NCI-H446 (cell line): ENCODE data around the gene LDB2.

Experiments used
- DNase-seq, 2 experiments: peaks; one replicate each; lab custom pipeline; 2025; lab: John Stamatoyannopoulos, UW

LDB2 gene

DNA sequence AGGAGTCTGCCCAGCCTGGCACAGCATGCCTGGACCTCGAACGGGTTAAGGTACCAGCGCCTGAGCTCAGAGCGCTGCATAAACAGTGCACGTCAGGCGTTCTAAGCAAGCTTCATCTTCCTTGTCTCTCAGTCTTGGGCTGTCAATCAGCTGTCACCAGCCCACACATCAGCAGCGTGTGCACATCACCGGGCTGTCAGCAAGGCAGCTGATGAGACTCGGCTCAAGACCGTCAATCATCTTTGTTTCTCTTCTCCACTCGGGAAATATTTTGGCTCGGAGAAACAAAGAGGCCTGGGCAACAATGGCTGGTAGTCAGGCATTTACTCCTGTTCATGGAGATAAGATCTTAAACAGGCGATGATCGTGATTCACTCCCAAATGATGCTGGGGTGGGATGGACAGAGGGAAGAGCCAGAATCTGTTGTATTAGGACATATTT lies 141.3 kb downstream of the LDB2 start:
- DNase-seq: no peak

DNA sequence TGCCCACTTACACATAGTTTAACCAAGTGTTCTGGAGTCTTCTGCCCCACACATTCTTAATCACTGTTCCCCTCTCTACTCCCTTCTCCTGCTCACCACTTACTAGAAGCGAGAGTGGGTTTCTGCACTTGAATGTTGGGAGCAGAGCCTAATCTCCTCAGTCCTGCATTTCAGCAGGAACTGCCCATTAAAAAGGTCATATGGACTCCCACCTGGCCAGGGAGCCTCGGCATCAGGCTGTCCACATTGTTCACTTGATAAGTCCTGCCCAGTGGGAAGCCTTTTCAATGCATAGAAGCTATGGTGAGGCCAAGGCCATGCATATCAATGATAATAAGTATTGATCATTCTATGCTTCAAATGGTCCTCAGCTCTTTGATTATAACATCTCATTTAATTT lies 144.3 kb downstream of the LDB2 start:
- DNase-seq: no peak

DNA sequence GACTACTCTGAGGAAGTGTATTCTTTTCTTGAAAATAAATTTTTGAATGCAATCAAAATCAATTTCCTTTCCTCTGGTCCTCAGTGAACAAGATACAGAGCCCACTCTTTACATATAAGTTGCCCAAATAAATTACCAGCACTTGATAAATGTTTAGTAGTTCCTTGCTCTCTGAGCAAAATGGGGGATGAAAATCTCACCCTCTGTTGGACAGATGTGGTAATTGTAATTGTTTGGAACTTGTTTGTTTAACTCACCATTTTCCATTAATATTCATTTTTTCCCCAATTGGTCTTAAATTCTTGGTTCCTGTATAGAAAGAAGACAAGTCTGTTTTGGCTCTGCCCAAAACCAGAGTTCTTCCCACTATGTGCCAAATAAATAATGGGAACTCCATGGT lies 146.3 kb downstream of the LDB2 start:
- DNase-seq: no peak

DNA sequence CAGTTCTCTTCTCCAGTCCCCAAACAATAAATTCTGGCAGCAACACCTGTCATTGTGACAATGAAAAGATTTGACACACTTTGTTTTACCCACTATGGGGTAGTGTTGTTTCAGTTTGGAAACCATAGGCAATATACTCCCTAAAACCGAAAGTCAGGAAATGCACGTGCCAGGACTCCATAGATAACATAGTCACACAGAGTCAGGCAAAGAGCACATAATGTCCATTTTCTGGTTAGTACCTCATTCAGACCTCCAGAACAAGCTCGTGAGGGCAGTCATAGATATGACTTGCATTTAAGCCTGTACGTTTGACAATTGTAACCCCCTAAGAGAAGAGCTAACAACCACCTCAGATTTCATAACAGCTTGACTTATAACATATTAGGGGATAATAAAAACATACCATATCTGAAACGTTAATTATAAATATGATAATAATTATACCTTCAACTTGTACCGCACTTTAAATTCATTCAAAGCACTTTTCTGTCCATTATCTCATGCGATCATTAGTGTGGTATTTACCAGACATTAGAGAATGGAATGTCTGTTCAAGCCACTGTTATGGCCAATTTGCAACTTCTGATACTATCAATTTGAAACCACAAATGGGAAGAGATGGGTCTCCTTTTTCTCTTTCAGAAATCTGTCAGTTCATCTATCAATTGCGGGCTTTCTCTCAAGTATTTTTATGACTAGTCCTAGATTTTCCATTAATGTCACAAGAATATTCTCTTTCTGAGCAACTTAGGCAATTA lies 147.4 kb downstream of the LDB2 start:
- DNase-seq: no peak

DNA sequence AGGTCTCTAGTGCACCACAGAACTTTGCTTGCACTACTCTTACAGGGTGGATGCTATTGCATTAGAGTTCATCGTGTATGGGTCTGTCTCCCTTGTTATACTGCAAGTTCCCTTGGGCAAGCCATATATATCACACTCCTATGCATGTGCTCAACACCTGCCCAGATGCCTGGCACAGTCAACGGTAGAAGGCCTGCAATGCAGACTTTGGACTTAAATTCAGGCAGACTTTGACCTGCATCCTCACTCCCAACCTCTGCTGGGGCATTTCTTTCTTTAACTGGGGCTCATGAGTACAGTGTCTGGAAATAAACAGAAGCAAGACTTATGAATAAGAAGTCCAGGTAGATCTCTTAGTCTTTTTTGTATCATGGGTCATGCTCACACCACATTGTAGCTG lies 148.2 kb downstream of the LDB2 start:
- no peak for DNase-seq

DNA sequence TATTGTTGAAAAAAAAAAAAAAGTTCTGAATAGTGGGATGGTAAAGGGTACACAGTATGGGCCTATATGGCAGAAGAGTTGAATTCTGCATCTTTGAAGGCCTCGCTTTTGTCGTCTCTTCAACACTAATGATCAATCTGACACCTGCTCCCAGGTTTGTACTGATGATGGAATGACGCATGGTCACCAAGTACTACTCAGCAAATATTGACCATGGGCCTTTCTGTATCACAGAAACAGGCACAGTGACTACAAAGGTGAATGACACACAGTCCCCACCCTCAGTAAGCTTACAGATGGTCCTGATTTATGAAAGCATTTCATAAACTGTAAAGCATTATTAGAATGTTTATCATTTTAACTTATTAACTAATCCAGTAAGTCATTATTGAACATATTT lies 152.6 kb downstream of the LDB2 start:
- DNase-seq: no peak

DNA sequence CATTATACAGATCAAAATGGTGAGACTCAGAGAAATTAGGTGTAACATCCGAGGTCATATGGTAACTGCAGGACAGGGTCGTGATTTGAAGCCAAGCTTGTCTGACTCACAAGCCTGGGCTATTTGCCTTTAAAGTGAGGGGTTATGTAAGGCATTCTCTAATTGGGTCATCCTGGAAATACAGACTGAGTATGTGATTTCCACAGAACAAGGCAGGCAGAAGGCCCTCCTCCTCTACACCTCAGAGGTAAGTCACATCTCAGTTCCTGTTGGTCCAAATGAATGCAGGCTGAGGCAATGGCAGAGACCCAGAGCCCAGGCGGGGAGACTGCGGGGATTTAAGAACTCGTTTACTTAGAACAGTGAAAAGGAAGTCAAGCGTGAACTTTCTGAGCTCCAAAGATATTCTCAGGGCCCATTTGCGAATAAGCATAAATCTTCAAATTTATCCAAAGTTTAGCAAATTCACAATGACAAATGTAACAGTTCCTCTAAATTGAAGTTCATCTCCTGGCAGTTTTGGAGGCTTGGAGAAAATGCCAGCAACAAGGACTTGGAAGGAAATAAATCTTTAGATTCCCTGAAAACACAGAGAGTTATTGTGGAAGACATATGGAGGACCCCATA lies 153.3 kb downstream of the LDB2 start:
- DNase-seq: no peak

DNA sequence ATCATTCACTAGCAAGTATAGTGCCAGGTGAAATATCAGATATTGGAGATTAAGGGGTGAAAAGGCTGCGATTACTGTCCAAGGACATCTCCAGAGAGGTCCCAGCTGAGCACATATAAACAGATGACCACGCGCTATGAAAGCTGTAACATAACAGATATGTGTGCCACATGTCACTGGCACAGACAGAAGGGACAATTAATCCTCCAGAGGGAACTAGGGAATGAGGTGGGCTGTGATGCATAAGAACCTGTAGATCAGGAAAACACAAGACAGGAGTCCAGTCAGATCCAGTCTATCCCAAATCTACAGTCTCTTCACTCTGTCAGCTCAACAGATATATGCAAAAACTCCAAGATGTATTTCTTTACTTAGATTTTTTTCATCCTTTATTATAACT lies 157.2 kb downstream of the LDB2 start:
- DNase-seq: no peak

DNA sequence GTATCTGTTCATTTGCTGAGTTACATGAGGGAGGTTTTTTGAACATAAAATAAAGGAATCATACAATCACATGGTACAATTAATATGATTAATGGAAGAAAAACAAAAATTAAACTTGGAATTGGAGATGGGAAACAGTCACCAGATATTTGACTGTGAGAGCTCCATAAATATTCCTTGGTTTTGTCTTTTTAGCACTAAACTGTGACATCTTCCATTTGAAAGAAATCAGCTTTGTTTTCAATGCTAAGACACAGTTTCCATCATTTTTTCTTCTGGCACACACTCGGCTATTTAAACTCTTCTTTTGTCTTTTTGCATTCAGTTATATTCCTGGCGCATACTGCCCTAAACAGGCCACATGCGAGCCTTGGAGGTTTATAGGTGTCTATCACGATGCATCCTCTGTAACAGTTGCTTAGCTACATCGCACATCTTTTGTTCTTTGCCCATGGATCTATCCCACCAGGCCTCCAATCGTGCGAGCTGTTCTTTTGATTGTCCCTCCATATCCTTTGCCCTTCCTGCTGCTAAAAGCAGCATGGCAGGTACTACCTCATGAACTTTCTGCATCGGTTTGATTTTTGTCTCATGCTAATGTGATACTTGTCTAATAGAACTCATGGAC lies 158.3 kb downstream of the LDB2 start:
- DNase-seq: no peak

DNA sequence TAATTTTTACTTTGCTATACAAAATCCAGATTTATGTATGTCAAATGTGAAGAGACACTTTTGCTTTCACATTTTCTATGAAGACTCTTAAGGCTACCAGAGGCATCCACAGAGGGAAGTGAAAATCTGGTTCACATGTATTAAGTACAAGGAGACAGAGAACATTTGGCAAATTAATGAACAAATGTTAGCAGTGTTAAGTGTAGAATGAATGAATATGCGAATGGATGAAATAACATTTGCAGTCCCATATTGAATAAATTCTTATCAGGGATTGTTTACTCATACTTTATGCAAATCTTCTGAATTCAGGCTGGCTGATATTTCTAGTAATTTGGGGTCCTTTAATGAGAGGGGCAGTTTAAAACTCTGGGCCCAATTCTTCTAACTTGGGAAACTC lies 159.9 kb downstream of the LDB2 start:
- no peak for DNase-seq

DNA sequence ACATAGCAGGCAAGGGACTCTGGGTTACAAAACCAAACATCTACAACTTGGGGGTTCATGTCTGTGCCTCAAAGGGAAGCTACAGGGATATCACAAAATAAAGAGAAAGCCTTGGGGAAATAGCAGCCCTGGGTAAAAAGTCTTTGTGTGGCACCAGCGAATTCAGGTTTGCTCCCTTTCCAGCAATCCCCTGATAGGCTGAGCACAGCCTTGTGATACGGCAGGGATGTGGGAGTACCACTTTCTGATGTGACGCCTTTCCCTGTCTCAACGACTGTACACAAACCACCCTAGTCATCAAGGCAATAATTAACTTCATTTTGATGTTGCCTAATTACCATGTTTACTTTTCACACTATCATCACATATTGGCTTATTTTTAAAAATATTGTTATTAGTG lies 164.9 kb downstream of the LDB2 start:
- no peak for DNase-seq

DNA sequence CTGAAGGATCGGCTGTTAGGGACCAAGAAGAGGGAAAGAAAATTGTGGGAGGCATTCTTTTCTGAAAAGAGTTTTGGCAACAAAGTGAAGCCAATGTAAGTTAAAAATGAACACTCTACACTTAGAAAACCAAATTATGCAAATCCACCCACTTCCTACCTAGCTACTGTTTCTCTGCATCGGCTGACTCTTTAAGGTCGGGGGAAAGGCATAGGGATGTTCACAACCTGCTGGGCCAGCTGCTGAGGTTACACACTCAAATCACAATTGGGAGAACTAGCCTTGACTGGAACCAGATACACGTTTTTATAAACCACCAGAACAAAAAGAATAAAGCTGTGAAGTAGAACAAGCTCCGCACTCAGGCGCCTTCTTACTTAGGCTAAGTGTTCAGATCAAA lies 165.7 kb downstream of the LDB2 start:
- DNase-seq: no peak

DNA sequence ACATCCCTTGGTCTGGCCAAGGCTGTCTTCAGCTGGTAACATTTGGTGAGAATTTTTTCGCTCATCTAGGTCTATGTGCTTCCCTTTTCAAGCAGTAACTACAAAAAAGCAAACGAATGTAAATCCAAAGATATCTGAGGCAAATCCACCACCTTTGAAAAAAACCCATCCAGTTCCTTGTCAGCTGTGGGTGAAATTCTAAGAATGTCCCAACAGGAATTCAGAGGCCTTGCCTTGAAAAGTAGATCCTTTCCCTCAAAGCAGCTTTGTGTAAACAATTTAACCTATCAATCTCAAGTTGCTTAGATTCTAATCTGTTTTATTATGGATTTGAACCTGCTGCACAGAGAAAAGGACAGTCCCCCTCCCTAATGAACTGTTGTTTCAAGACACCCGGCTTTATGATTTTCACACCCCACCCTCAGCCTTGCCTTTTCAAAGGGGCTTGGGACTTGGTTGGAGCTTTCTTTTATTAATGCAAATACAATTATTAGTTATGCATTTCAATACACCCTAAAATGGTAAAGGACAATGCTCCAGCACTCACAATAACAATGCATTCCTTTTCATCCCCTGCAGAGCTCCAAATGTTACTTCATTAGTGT lies 166.6 kb downstream of the LDB2 start:
- DNase-seq: no peak

DNA sequence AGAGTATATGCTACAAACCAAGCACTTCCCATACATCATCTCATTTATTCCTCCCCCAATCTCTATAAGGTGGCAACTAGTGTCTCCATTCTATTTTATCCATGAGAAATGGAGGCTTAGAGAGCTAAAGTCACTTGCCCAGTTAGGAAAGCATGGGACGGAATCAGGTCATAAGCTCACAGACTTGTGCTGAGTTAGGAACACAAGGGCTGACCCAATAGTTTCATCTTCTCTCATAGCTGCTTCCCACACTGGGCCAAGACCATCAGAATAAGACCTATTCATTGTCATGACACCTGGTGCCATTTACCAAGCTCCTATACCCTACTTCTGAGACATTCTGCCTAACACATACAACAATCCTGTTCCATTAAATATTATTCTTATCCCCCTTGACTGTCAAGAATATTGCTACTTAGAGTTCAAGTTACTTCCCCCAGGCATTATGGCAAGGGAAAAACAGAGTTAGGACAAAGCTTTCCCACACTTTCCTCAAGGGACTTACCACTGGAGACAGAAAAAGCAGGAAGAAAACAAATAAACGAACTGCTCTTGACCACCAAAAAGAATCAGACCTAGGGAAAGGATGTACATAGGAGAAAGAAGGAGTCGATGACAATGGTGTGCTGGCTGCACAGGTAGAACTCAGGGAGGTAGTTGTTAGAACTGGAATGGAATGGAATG lies 167.8 kb downstream of the LDB2 start:
- no peak for DNase-seq

DNA sequence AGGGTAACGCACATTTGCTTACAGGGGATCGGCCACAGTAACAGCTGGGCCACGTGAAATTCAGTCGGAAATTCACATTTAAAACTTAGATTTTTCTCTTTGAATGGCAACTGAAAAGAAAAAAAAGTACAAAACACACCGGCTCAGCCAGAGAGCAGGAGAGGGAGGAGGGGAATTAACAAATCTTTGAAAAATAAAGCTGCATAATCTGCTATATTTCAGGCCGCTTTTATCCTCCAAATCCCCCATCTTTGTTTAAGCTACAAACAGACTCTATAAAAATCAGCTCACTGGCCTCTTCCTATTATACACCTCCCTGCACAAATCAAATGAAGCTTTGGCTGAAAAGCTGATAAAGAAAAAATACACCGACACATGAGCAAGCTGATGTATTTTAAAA lies 169.1 kb downstream of the LDB2 start:
- no peak for DNase-seq

DNA sequence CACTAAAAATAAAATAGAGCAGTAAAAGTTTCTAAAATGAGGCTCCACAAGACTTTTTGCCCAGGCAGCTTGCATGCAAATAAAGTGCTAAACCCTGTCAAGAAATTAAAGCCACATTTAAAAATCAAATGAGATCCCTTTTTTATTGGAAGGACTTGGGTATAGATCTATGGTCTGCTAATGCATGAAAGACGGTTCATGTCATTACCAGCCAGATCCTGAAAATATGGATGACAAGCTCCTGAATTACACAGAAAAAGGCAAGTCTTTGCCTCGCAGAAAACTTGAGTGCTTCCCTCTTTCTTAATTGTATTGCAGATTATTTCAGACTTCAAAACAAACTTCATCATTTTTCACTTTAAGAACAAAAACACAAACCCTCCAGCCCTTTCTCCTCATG lies 169.6 kb downstream of the LDB2 start:
- DNase-seq: no peak

DNA sequence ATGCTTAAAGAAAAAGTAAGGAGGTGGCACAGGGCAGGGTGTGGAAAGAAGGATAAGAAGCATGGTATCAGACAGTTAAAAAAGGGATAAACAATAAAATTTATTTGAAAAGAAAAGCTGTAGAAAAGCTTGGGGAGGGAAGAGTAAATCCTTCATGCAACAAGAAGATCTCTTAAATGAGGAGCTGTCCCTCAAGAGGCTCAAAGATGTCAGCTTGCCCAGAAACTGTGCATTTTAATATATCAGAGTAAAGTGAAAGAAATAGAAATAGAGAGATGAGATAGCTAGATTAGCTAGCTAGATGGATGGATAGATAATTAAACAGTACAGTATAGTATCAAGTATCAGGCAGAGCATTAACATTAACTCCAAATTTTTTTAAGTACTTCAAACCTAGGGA lies 170.3 kb downstream of the LDB2 start:
- no peak for DNase-seq

DNA sequence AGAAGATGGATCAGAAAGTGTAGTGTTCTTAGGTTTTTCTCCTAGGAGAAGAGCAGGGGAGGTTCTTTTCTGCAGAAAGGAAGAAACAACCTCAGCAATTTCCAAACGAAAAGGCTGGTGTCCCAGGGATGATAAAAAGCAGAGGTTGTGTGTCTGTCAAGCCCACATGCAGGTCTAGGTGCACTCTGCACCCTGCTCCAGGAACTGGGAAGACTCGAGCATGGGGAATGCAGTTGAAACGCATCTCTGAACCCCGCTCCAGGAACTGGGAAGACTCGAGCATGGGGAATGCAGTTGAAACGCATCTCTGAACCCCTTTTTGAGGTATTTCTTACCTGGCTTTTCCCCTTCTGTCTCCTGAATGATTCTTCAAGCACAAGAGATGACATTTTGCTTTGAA lies 171.2 kb downstream of the LDB2 start:
- DNase-seq: no peak

DNA sequence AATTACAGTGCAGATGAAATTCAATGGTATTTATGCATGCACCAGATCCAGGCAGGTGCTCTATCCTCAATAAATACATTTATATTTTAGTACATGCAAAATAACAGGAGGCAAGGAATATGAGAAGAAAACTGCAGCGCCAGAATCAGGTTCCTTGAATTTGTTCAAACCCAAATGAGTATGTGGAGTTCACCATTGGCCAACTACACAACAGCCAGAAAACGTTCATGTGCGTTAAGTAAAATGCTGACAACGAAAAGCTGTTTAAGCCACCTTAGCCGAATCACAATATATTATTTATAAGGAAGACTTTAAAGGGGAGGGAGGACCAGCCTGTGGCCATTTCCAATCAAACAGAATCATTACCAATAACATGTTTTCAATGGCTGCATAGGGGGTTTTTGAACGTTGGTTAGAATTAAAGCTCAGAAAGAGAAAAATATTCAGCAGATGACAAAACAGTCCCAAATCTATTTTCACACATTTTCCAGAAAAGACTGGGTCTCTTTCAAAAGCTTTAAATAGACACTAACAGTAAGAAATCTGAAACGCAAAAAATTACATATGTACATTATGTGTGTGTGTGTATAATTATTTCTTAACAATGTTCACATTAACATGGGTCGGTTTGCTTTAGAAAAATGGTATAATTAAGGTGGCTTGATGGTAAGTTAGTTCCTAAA lies 171.9 kb downstream of the LDB2 start:
- DNase-seq: no peak

DNA sequence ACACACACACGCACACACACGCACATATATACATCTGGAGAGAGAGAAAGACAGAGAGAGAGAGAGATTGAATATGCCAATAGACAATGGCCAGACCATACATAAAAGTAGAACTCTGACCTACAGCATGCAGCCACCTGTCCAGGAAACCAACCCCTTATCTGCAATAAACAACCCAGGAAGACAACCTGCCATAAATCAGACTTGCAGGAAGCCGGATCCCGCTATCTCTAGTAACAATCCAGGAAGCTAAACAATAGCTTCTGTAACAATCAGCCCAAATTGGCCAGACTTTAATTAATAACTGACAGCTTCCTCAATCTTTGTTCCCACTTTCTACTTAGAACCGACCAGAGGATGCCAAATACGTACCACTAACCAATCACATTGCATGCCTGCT lies 173.2 kb downstream of the LDB2 start:
- no peak for DNase-seq

DNA sequence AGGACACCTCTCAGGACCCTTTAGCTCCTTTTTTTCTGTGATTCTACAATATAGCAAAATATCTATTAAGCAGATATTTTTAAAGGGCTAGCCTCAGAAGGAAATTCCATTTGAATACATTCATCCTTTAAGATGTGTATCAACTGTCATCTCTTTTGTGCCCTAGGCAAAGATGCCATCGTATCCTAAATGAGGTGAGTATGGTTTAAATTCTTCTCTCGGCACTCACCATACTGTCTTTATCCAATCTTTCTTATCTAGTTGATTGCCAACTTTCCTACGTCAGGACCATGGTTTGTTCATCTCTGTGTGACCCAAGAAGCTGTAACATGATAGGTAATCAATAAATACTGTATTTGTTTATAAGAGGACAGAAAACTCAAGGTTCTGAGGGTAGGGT lies 176.0 kb downstream of the LDB2 start:
- DNase-seq: no peak
